HepG2 (cell line): ENCODE measurements around the gene COLEC12. TPM values are rescaled to one million over a fixed set of nuclear protein-coding genes. Genes with fewer than 3 reads are reported as not detected.

Experiments
- ATAC-seq: fragments of 200-7000 bp; cut with Tn5 transposase; 3 replicates; pipeline ENCODE4 v1.9.1; 2020; ENCODE audit warnings: mild to moderate bottlenecking, moderate library complexity
- BruUV-seq: library from RNA; stranded (reverse); fragments of 400-500 nt; replicated peaks from 2 replicates; lab custom pipeline; 2021; lab: Mats Ljungman, UMichigan
- CTCF ChIA-PET: fragments of 300-600 bp; formaldehyde crosslinking; extraction: SDS; loops from one replicate; lab custom pipeline; 2021; ENCODE audit warnings: low total read pairs, inconsistent platforms, low intra/inter-chr PET ratio; lab: Yijun Ruan, JAX
- POLR2A ChIA-PET: fragments of 350-600 bp; sonication (Branson Sonifier 250); formaldehyde crosslinking; loops from one replicate; lab custom pipeline; 2020; ENCODE audit warnings: antibody characterized with exemption, inconsistent platforms; lab: Yijun Ruan, JAX
- DNase-seq: peaks from one replicate; pipeline ENCODE4 v3.0.0-alpha.2; 2015; ENCODE audit warnings: low spot score
- FAIRE-seq: peaks from 3 replicates; lab custom pipeline; 2011; peaks lifted over from hg19 to GRCh38; lab: Jason Lieb, UNC
- H2AFZ ChIP-seq: one replicate; pipeline ENCODE4 v1.6.1; 2011; ENCODE audit warnings: low read length, inconsistent platforms
- H3K27ac ChIP-seq: fragments of 300-600 bp; 3 replicates; pipeline ENCODE4 v1.8.0; 2011; ENCODE audit warnings: mixed run types, mild to moderate bottlenecking, mixed read lengths, low read length, inconsistent platforms; ENCODE audit not compliant: insufficient read depth; ENCODE audit errors: extremely low read length
- H3K27me3 ChIP-seq, 2 experiments: fragments of 200-600 bp in 1 of 2; 2 replicates in 1 of 2; 3 replicates in 1 of 2; pipeline versions ENCODE4 v1.6.0 to v1.8.0; 2011; ENCODE audit warnings: low read length in 2 of 2, mild to moderate bottlenecking in 2 of 2, moderate library complexity in 2 of 2, inconsistent platforms in 1 of 2; ENCODE audit not compliant: insufficient read depth in 2 of 2, control insufficient read depth in 1 of 2
- H3K36me3 ChIP-seq, 2 experiments: fragments of 200-600 bp in 1 of 2; replicated peaks in 1 of 2; 2 replicates in 1 of 2; 3 replicates in 1 of 2; pipeline versions ENCODE4 v1.5.1 to v1.8.0; 2011; ENCODE audit warnings: low read length in 2 of 2, inconsistent platforms in 1 of 2; ENCODE audit not compliant: insufficient read depth in 2 of 2, control insufficient read depth in 1 of 2
- H3K4me1 ChIP-seq: 2 replicates; pipeline ENCODE4 v1.5.1; 2012; ENCODE audit warnings: low read length, inconsistent platforms; ENCODE audit not compliant: insufficient read depth
- H3K4me2 ChIP-seq: 2 replicates; pipeline ENCODE4 v1.6.0; 2011; ENCODE audit warnings: low read depth, low read length, inconsistent platforms
- H3K4me3 ChIP-seq, 3 experiments: fragments of 200-600 bp in 1 of 3; sonication (generic), shearing (Covaris generic) in 1 of 3; replicated peaks in 1 of 3; 2 replicates each; pipeline ENCODE4 v1.5.1; 2011 to 2016; ENCODE audit warnings: low read length in 3 of 3, inconsistent platforms in 2 of 3, low read depth in 2 of 3, mild to moderate bottlenecking in 2 of 3, control low read depth in 1 of 3, mixed read lengths in 1 of 3; ENCODE audit not compliant: insufficient read depth in 1 of 3
- H3K79me2 ChIP-seq: one replicate; pipeline ENCODE4 v1.6.1; 2011; ENCODE audit warnings: low read length, inconsistent platforms; ENCODE audit not compliant: insufficient read depth
- H3K9ac ChIP-seq: 2 replicates; pipeline ENCODE4 v1.6.0; 2011; ENCODE audit warnings: mild to moderate bottlenecking, low read depth, low read length, inconsistent platforms; ENCODE audit not compliant: insufficient read depth
- H3K9me3 ChIP-seq: 2 replicates; pipeline ENCODE4 v1.5.1; 2012; ENCODE audit warnings: mild to moderate bottlenecking, low read length
- H4K20me1 ChIP-seq: 2 replicates; pipeline ENCODE4 v1.6.0; 2011; ENCODE audit warnings: inconsistent platforms, mild to moderate bottlenecking, low read length, moderate library complexity; ENCODE audit not compliant: insufficient read depth
- KDM4B ChIP-seq: sonication (generic); formaldehyde crosslinking; IDR thresholded peaks from 2 replicates; pipeline ENCODE4 v1.4.0; 2020; ENCODE audit warnings: missing genetic modification reagents
- KLF13 ChIP-seq: sonication (generic); formaldehyde crosslinking; IDR thresholded peaks from 2 replicates; pipeline ENCODE4 v1.4.0; 2020; ENCODE audit warnings: mild to moderate bottlenecking, missing genetic modification reagents
- MZF1 ChIP-seq: sonication (generic); formaldehyde crosslinking; IDR thresholded peaks from 2 replicates; pipeline ENCODE4 v1.8.1; 2023; ENCODE audit warnings: mild to moderate bottlenecking, missing genetic modification reagents, borderline replicate concordance
- NFIC ChIP-seq: IDR thresholded peaks from 2 replicates; pipeline ENCODE4 v1.6.1; 2012; ENCODE audit warnings: mild to moderate bottlenecking, low read length, inconsistent platforms
- SPEN ChIP-seq: sonication (generic); formaldehyde crosslinking; IDR thresholded peaks from 2 replicates; pipeline ENCODE4 v1.5.1; 2020; ENCODE audit warnings: low read depth, mild to moderate bottlenecking, missing genetic modification reagents
- SRY ChIP-seq: sonication (generic); formaldehyde crosslinking; IDR thresholded peaks from 2 replicates; pipeline ENCODE4 v1.8.0; 2022; ENCODE audit warnings: mild to moderate bottlenecking, missing genetic modification reagents
- U2AF1 ChIP-seq: fragments of 200-400 bp; formaldehyde crosslinking; optimal IDR thresholded peaks from 2 replicates; pipeline ENCODE3; 2017; ENCODE audit warnings: mild to moderate bottlenecking, low read depth, low read length
- ZNF530 ChIP-seq: sonication (generic); formaldehyde crosslinking; IDR thresholded peaks from 2 replicates; pipeline ENCODE4 v1.5.0; 2020; ENCODE audit warnings: low read depth, mild to moderate bottlenecking, missing genetic modification reagents
- WGBS: methylation state at CpG from one replicate; pipeline ENCODE4 v1.1.6; 2017; ENCODE audit warnings: low lambda C conversion rate; 5-methylcytosine and 5-hydroxymethylcytosine counted together
- in situ Hi-C: cut with HindIII; loops from 2 replicates; pipeline ENCODE4 v1.10.0; 2017; ENCODE audit warnings: low pct_unique_long_range_greater_than_20kb; ENCODE audit not compliant: extremely low pct_ligation_motif_present
- intact Hi-C: fragments of 100-400 bp; cut with micrococcal nuclease; formaldehyde crosslinking; loops from one replicate; pipeline ENCODE4 v1.10.0; 2022; ENCODE audit not compliant: unreplicated experiment
- polyA plus RNA-seq, 8 experiments: library from polyadenylated mRNA; depleted of rRNA in 3 of 8; stranded (reverse) in 7 of 8; unstranded in 1 of 8; fragments of >200 nt; fragmentation: Illumina TruSeq in 4 of 8; extraction: Trizol in 4 of 8; gene quantifications; 2 replicates each; pipeline versions ENCODE4 v1.2.1 to v1.2.3, GENCODE V29; 2011 to 2016; ENCODE audit warnings: low read depth in 4 of 8, missing spikeins in 1 of 8, mixed read lengths in 1 of 8; ENCODE audit not compliant: insufficient read depth in 1 of 8
- total RNA-seq, 5 experiments: library from RNA; depleted of rRNA; stranded (reverse); fragments of >200 nt; fragmentation: Illumina TruSeq; extraction: Trizol; gene quantifications; 2 replicates each; pipeline ENCODE4 v1.2.3, GENCODE V29; 2016; ENCODE audit warnings: low read depth in 1 of 5
- TF ChIP-seq, protein P1 (sequence below): sonication (generic); formaldehyde crosslinking; IDR thresholded peaks from 2 replicates; pipeline ENCODE4 v1.4.0; 2020; ENCODE audit warnings: missing genetic modification reagents, mild to moderate bottlenecking, borderline replicate concordance
- TF ChIP-seq, protein P2 (sequence below): sonication (generic); formaldehyde crosslinking; conservative IDR thresholded peaks from 2 replicates; pipeline ENCODE4 v1.8.0; 2022; ENCODE audit warnings: mild to moderate bottlenecking, moderate library complexity, missing genetic modification reagents
- TF ChIP-seq, protein P3 (sequence below): sonication (generic); formaldehyde crosslinking; IDR thresholded peaks from 2 replicates; pipeline ENCODE4 v1.8.0; 2022; ENCODE audit warnings: mild to moderate bottlenecking, missing genetic modification reagents, moderate library complexity
- TF ChIP-seq, protein P4 (sequence below): conservative IDR thresholded peaks from 2 replicates; pipeline ENCODE4 v1.6.1; 2018; ENCODE audit warnings: missing genetic modification reagents
- TF ChIP-seq, protein P5 (sequence below): sonication (generic); formaldehyde crosslinking; IDR thresholded peaks from 2 replicates; pipeline ENCODE4 v1.8.0; 2022; ENCODE audit warnings: missing genetic modification reagents, mild to moderate bottlenecking, inconsistent platforms, borderline replicate concordance
- TF ChIP-seq, protein P6 (sequence below): sonication (generic); formaldehyde crosslinking; IDR thresholded peaks from 2 replicates; pipeline ENCODE4 v1.8.0; 2022; ENCODE audit warnings: mild to moderate bottlenecking, missing genetic modification reagents, moderate library complexity

COLEC12 gene
- total and polyA plus RNA-seq, 2 of the 13 experiments (the other 11 are each of a cell fraction or from before 2014, with no cell fraction given), result 0.02 to 0.11 TPM

DNA sequence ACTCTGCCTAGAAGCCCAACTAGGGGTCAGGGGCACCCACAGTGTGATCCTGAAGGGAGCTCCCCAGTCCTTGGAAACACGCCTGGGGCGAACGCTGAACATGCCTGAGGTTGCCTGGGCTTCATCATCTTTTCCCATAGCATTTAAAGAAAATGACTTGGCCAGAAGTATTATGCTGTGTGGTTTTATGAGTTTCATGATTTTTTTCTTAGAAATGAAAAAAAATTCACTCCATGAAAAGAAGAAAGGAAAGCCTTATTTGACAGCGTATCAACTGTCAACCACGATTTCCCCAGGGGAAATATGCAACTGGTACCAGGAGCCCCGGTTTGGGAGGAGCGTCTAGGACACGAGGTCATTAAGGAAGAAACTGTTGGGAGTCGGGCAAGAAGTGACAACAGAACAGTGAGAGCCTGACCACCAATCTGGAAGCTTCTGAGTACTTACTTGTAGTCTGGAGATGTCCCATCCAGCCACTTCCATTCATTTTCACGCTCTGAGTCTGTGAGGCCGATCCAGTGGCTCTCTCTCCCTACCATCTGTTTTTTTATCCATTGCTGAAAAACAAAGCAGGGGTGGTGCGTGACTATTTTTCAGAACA, 169.2 kb downstream of the COLEC12 start:
- no TSS peak for BruUV-seq
- H3K4me3 ChIP-seq, result no peak overlapping the region
- ATAC-seq, result no peak
- WGBS, result 85% methylated on average over 12 of the region's 12 CpGs
- POLR2A ChIA-PET, result no interaction called here
- TF ChIP-seq U2AF1, result no peak
- TF ChIP-seq NFIC, result no peak
- TF ChIP-seq, protein P1, sequence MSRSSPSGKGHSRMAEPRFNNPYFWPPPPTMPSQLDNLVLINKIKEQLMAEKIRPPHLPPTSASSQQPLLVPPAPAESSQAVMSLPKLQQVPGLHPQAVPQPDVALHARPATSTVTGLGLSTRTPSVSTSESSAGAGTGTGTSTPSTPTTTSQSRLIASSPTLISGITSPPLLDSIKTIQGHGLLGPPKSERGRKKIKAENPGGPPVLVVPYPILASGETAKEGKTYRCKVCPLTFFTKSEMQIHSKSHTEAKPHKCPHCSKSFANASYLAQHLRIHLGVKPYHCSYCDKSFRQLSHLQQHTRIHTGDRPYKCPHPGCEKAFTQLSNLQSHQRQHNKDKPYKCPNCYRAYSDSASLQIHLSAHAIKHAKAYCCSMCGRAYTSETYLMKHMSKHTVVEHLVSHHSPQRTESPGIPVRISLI (CRISPR knock-in tag), result no peak
- TF ChIP-seq, protein P2, sequence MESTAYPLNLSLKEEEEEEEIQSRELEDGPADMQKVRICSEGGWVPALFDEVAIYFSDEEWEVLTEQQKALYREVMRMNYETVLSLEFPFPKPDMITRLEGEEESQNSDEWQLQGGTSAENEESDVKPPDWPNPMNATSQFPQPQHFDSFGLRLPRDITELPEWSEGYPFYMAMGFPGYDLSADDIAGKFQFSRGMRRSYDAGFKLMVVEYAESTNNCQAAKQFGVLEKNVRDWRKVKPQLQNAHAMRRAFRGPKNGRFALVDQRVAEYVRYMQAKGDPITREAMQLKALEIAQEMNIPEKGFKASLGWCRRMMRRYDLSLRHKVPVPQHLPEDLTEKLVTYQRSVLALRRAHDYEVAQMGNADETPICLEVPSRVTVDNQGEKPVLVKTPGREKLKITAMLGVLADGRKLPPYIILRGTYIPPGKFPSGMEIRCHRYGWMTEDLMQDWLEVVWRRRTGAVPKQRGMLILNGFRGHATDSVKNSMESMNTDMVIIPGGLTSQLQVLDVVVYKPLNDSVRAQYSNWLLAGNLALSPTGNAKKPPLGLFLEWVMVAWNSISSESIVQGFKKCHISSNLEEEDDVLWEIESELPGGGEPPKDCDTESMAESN (CRISPR knock-in tag), result no peak
- TF ChIP-seq SPEN, result no peak
- TF ChIP-seq KDM4B, result no peak
- TF ChIP-seq, protein P3, sequence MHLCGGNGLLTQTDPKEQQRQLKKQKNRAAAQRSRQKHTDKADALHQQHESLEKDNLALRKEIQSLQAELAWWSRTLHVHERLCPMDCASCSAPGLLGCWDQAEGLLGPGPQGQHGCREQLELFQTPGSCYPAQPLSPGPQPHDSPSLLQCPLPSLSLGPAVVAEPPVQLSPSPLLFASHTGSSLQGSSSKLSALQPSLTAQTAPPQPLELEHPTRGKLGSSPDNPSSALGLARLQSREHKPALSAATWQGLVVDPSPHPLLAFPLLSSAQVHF (CRISPR knock-in tag), result no peak
- no peak for TF ChIP-seq SRY (CRISPR knock-in tag)
- TF ChIP-seq MZF1 (CRISPR knock-in tag), result no peak
- TF ChIP-seq, protein P4, sequence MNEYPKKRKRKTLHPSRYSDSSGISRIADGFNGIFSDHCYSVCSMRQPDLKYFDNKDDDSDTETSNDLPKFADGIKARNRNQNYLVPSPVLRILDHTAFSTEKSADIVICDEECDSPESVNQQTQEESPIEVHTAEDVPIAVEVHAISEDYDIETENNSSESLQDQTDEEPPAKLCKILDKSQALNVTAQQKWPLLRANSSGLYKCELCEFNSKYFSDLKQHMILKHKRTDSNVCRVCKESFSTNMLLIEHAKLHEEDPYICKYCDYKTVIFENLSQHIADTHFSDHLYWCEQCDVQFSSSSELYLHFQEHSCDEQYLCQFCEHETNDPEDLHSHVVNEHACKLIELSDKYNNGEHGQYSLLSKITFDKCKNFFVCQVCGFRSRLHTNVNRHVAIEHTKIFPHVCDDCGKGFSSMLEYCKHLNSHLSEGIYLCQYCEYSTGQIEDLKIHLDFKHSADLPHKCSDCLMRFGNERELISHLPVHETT, result no peak
- no peak for TF ChIP-seq ZNF530 (CRISPR knock-in tag)
- TF ChIP-seq KLF13 (CRISPR knock-in tag), result no peak
- TF ChIP-seq, protein P5, sequence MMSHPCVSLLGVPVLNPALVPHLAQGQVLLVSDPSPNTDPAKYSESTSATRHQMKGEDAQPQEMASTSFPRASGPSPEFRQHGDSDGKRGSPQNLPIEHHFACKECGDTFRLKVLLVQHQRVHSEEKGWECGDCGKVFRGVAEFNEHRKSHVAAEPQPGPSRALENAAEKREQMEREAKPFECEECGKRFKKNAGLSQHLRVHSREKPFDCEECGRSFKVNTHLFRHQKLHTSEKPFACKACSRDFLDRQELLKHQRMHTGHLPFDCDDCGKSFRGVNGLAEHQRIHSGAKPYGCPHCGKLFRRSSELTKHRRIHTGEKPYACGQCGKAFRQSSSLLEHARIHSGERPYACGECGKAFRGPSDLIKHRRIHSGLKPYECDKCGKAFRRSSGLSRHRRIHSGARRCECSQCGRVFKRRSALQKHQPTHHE (CRISPR knock-in tag), result no peak
- TF ChIP-seq, protein P6, sequence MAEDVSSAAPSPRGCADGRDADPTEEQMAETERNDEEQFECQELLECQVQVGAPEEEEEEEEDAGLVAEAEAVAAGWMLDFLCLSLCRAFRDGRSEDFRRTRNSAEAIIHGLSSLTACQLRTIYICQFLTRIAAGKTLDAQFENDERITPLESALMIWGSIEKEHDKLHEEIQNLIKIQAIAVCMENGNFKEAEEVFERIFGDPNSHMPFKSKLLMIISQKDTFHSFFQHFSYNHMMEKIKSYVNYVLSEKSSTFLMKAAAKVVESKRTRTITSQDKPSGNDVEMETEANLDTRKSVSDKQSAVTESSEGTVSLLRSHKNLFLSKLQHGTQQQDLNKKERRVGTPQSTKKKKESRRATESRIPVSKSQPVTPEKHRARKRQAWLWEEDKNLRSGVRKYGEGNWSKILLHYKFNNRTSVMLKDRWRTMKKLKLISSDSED, result no peak
- TF ChIP-seq, all 625 proteins: peak for 0
- CTCF ChIA-PET, result no interaction called here
- H3K9me3 ChIP-seq, result no peaks in the 10 kb centered on the region
- FAIRE-seq (no peak), DNase-seq (no peak)
- H3K27me3 ChIP-seq, result no peaks in the 10 kb centered on the region
- intact Hi-C loops (no loop called here), in situ Hi-C loops (no loop called here)
- 0 out of 2 replicates have a peak, but pooled peaks cover 7% of the 10 kb centered on the region for H3K4me1 ChIP-seq
- no peaks in the 10 kb centered on the region for H4K20me1 ChIP-seq
- H3K79me2 ChIP-seq, result no peaks in the 10 kb centered on the region
- no peak overlapping the region for H3K27ac ChIP-seq
- no peaks in the 10 kb centered on the region for H3K36me3 ChIP-seq
- no peak overlapping the region for H2AFZ ChIP-seq
- no peak overlapping the region for H3K9ac ChIP-seq
- H3K4me2 ChIP-seq, result no peak overlapping the region
